ENCODE measurements around the gene RAB3GAP2.

RAB3GAP2 gene

DNA sequence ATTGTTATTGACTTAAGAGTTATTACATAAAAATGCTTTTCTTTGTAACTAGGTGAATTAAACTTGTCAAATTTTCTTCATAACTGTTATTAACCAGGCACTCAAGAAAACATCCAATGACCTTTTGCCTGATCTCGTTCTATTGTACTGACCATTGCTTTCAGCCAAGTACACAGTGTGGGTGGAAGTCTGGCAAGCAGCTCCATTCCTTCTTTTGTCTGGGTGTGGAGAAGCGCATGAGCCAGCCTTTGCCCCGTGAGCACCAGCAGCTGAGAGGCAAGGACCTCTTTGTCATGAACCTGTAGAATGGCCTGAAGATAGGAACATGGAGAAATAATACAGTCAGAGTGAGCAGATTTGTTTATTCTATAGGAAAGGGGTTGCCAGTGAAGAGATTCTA is 120.8 kb downstream of the RAB3GAP2 start:
- DNase-seq (ENCODE audit: low read depth, low spot score) = no peak
- TF ChIP-seq, protein P1, sequence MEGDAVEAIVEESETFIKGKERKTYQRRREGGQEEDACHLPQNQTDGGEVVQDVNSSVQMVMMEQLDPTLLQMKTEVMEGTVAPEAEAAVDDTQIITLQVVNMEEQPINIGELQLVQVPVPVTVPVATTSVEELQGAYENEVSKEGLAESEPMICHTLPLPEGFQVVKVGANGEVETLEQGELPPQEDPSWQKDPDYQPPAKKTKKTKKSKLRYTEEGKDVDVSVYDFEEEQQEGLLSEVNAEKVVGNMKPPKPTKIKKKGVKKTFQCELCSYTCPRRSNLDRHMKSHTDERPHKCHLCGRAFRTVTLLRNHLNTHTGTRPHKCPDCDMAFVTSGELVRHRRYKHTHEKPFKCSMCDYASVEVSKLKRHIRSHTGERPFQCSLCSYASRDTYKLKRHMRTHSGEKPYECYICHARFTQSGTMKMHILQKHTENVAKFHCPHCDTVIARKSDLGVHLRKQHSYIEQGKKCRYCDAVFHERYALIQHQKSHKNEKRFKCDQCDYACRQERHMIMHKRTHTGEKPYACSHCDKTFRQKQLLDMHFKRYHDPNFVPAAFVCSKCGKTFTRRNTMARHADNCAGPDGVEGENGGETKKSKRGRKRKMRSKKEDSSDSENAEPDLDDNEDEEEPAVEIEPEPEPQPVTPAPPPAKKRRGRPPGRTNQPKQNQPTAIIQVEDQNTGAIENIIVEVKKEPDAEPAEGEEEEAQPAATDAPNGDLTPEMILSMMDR (IDR thresholded peaks at IDR 0.05; ENCODE audit: insufficient read depth, low read length, missing control alignments) = no peak
- CTCF ChIA-PET = interaction anchor here (0.7 kb wide), 1 partner anchor 12 kb away, joined by 4 read pairs; no protein-coding TSS in a partner anchor
- POLR2A ChIA-PET = no interaction called here
- H3K4me3 ChIP-seq (ENCODE audit: low read depth, low read length) = no peak overlapping the region

DNA sequence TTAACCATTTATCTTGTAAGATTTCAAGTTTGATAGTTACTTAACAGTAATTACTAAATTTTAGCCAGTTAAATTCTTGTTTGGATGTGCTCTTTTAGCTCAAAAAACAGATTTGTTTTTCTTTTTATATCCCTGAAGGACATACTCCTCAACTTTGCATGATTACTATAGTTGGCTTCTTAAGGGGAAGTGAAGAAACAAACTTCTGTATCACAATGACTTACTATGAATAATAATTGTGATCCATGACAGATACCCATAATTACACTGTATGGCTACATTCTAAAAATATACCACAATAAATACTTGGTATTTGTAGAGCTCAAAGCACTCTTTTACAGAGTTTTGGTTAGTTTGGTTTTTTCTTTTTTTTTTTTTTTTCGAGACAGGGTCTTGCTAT is 122.5 kb downstream of the RAB3GAP2 start:
- H3K4me3 ChIP-seq (ENCODE audit: low read depth, low read length) = no peak overlapping the region
- DNase-seq (ENCODE audit: low read depth, low spot score) = no peak
- TF ChIP-seq, protein P1 (IDR thresholded peaks at IDR 0.05; ENCODE audit: insufficient read depth, low read length, missing control alignments) = no peak
- ChIA-PET POLR2A (no interaction called here), CTCF (no interaction called here)

DNA sequence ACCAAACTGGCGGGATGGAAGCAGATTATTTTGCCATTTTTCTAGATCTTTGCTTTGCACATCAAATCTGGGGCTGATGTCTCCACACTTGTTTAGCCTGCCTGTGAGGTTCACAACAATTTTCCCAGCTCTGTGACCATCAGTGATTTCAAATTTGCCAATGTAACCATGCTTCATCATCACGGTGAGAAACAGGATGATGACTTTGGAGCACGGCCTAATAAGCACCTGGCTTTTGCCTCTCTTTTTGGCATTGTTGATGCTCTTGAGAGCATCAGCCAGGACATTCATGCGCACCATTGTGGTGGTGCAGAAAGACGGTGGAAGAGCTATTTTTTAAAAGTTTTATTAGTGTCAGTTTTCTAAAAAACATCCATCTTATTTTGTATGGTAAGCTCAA is 128.2 kb downstream of the RAB3GAP2 start:
- CTCF ChIA-PET = interaction anchor here (1.8 kb wide), 1 partner anchor 10 kb away, joined by 4 read pairs; no protein-coding TSS in a partner anchor
- no peak for DNase-seq (ENCODE audit: low read depth, low spot score)
- POLR2A ChIA-PET = no interaction called here
- no peak overlapping the region for H3K4me3 ChIP-seq (ENCODE audit: low read depth, low read length)
- TF ChIP-seq, protein P1 (IDR thresholded peaks at IDR 0.05; ENCODE audit: insufficient read depth, low read length, missing control alignments) = no peak

DNA sequence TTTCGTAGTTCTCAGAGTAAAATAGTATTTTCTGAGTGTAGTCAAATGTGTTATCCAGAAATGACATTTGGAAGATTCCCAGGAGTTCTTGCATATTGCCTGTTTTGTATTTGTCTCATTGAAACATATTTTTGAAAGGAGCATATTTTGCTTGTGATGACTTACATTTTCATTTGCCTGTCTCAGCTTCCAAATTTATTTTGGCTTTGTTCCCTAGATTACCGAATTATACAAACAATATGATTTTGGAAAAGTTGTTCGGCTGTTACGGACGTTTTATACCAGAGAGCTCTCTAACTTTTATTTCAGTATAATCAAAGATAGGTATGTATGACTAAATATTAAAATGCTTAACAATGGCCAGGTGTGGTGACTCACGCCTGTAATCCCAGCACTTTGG is 132.3 kb downstream of the RAB3GAP2 start:
- CTCF ChIA-PET = no interaction called here
- no peak for DNase-seq (ENCODE audit: low read depth, low spot score)
- TF ChIP-seq, protein P1 (IDR thresholded peaks at IDR 0.05; ENCODE audit: insufficient read depth, low read length, missing control alignments) = no peak
- no peak overlapping the region for H3K4me3 ChIP-seq (ENCODE audit: low read depth, low read length)
- POLR2A ChIA-PET = no interaction called here

DNA sequence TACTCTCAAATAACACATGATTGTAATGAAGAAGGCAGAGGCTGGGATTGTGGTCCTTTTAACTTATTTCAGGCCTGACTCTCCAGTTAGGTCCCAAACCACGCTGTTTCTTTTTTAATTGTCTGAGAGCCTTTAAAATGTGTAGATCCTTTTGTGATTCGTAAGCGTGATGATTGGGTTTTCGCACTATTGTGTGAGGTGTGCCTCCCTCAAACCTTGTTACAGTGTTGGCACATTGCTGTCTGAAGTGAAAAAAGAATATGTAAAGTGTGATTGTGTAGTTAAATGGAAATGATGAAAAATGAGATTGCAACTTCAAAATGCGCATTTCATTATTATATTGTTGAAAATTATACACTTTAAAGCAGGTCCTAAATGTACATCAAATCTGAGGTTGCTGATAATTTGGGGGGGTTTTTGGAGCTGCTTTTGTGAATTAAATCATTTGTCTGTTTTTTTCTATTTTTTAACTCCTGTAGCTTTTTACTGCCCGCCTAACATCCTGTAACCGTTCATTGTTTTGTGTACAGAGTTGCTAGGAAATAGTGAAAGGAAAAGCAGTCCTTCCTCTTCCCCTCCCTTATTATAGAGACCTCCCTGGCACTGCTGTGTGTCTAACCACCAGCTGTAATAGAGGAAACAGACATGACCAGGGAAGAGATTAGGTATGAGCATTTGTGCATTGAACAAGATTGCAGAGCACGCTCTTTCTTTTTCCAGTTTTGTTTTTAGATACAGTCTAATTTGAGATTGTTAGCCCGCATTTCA is 135.1 kb downstream of the RAB3GAP2 start:
- no peak for DNase-seq (ENCODE audit: low read depth, low spot score)
- ChIA-PET CTCF (interaction anchor here (1.2 kb wide), 1 partner anchor 26 kb away, joined by 3 read pairs; no protein-coding TSS in a partner anchor), POLR2A (no interaction called here)
- TF ChIP-seq, protein P1 (IDR thresholded peaks at IDR 0.05; ENCODE audit: insufficient read depth, low read length, missing control alignments) = no peak
- H3K4me3 ChIP-seq (ENCODE audit: low read depth, low read length) = no peak overlapping the region

DNA sequence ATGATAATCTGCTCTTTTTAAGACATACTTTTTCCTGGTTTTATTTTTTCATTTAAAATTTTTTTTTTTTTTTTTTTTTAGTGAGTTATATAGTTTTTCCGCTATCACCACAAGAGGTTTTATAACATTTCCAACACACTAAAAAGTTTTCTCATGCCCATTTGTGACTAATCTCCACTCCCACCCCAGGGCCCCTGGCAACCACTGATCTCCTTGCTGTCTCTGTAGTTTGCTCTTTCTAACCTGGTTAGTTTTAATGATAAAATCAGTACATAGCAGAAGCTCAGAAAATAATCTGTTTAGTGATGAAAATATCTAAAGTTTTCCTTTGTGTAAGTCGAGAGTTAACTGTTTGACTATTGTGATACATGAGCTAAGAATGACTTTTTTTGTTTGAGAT is 136.5 kb downstream of the RAB3GAP2 start:
- ChIA-PET CTCF (interaction anchor here (1.3 kb wide), 1 partner anchor 23 kb away, joined by 3 read pairs; no protein-coding TSS in a partner anchor), POLR2A (no interaction called here)
- TF ChIP-seq, protein P1 (IDR thresholded peaks at IDR 0.05; ENCODE audit: insufficient read depth, low read length, missing control alignments) = no peak
- no peak for DNase-seq (ENCODE audit: low read depth, low spot score)
- H3K4me3 ChIP-seq (ENCODE audit: low read depth, low read length) = no peak overlapping the region
